Progenitor cell of endocrine pancreas (in vitro differentiated cells): Measurements from ENCODE around the gene FLRT1. TPM values are rescaled to one million over a fixed set of nuclear protein-coding genes. Genes with fewer than 3 reads are reported as not detected.

ENCODE experiments used
- DNase-seq: peaks from one replicate; pipeline ENCODE4 v3.0.0; 2021; ENCODE audit warnings: low spot score; ENCODE audit not compliant: unreplicated experiment
- H3K27ac Mint-ChIP-seq: 2 replicates; pipeline ENCODE4 v1.8.0; 2021; ENCODE audit warnings: mild to moderate bottlenecking, moderate library complexity, mixed read lengths
- H3K27me3 Mint-ChIP-seq: 2 replicates; pipeline ENCODE4 v1.8.0; 2021; ENCODE audit warnings: mixed read lengths
- H3K36me3 Mint-ChIP-seq: 2 replicates; pipeline ENCODE4 v1.8.0; 2022; ENCODE audit warnings: mixed read lengths; ENCODE audit not compliant: insufficient read depth
- H3K4me1 Mint-ChIP-seq: 2 replicates; pipeline ENCODE4 v1.8.0; 2021; ENCODE audit warnings: low read depth, mixed read lengths
- H3K4me3 Mint-ChIP-seq: 2 replicates; pipeline ENCODE4 v1.8.0; 2021; ENCODE audit warnings: low read depth, mild to moderate bottlenecking, moderate library complexity, mixed read lengths
- H3K9me3 Mint-ChIP-seq: 2 replicates; pipeline ENCODE4 v1.8.0; 2021; ENCODE audit warnings: low read depth, mixed read lengths
- CTCF ChIP-seq: fragments of 200-600 bp; sonication (generic); IDR thresholded peaks from one replicate; pipeline ENCODE4 v1.5.0; 2021; ENCODE audit warnings: antibody characterized with exemption, mild to moderate bottlenecking; ENCODE audit not compliant: unreplicated experiment
- total RNA-seq: library from RNA; stranded (reverse); gene quantifications from 2 replicates; pipeline ENCODE4 v1.2.1, GENCODE V29; 2021

Gene FLRT1
- total RNA-seq, 1 donor from 2014 or later: 0.17 TPM

DNA sequence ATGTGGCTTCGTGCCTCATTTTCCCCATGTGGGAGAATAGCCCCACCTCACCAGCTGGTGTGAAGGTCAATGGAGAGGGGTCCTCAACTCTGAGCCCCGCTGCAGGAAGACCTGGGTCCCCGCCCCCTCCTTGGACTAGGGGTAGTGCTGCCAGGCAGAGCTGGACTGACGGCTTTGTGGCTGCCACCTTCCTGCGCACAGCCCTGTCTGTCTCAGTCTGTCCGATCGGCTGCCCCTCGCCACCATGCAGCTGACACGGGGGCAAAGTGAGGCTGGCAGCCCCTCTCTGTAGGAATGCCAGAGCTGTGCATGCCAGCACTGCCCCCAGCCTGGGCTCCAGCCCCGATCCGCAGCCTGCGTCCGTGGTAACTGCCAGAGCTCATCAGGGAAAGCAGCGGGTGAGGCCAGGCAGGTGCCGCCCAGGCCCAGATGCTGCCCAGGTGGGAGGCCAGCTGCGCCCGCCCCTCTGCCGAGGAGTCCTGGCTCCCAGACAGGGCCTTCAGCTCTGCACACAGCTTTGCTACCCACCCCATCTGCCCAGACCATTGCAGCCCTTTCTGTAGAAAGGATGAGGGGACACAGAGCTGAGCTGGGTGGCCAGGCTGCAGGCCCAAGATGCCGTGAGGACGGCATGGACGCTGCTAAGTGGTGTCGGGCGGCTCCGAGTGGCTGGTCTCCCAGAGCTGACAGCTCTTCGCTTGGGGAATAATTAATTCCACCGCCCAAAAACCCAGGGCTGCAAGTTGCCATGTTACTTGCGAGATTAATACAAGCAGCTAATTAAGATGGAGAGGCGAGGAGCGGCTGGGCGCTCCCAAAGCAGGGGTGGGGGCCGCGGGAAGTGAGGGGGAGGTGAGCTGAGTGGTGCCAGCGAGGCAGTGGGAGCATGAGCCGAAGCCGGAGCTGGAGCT is 19.5 kb upstream of the FLRT1 start:
- Mint-ChIP-seq H3K27ac (no peak overlapping the region), H3K36me3 (no peaks in the 10 kb centered on the region), H3K4me1 (peaks cover 13% of the 10 kb centered on the region), H3K27me3 (peaks cover 33% of the 10 kb centered on the region), H3K9me3 (no peaks in the 10 kb centered on the region), H3K4me3 (no peak overlapping the region)
- DNase-seq: no peak
- TF ChIP-seq CTCF: no peak

DNA sequence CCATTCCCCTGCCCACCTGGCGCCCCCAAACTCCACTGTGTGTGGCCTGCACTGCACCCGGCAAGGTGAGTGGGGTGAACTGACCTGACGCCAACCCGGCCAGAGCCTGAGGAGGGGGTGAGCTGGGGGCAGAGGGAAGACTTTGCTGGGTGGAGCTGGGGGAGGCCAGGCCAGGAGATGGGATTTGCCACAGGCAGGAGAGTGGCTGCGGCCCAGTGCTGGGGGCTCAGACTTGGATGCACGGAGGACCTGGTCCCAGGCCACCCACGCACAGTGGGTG is 17.8 kb upstream of the FLRT1 start:
- Mint-ChIP-seq H3K4me1 (peaks cover 13% of the 10 kb centered on the region), H3K4me3 (no peak overlapping the region), H3K9me3 (no peaks in the 10 kb centered on the region), H3K27me3 (peaks cover 39% of the 10 kb centered on the region), H3K36me3 (no peaks in the 10 kb centered on the region), H3K27ac (no peak overlapping the region)
- no peak for DNase-seq
- TF ChIP-seq CTCF: no peak

GRCh38 chr11:64018310-64018709 is 17.4 kb upstream of the FLRT1 start:
- Mint-ChIP-seq H3K9me3 (no peaks in the 10 kb centered on the region), H3K27me3 (peaks cover 39% of the 10 kb centered on the region), H3K4me1 (peaks cover 13% of the 10 kb centered on the region), H3K36me3 (no peaks in the 10 kb centered on the region), H3K27ac (no peak overlapping the region), H3K4me3 (no peak overlapping the region)
- no peak for TF ChIP-seq CTCF
- no peak for DNase-seq

GRCh38 chr11:64019106-64020037 is 16.4 kb upstream of the FLRT1 start:
- H3K4me1 Mint-ChIP-seq: peaks cover 10% of the 10 kb centered on the region
- TF ChIP-seq CTCF: no peak
- DNase-seq: no peak
- H3K27me3 Mint-ChIP-seq: peaks cover 43% of the 10 kb centered on the region
- H3K4me3 Mint-ChIP-seq: no peak overlapping the region
- H3K27ac Mint-ChIP-seq: no peak overlapping the region
- no peaks in the 10 kb centered on the region for H3K9me3 Mint-ChIP-seq
- H3K36me3 Mint-ChIP-seq: no peaks in the 10 kb centered on the region

GRCh38 chr11:64020976-64021756 is 14.6 kb upstream of the FLRT1 start:
- no peak overlapping the region for H3K4me3 Mint-ChIP-seq
- peaks cover 7% of the 10 kb centered on the region for H3K4me1 Mint-ChIP-seq
- no peak overlapping the region for H3K27ac Mint-ChIP-seq
- H3K9me3 Mint-ChIP-seq: no peaks in the 10 kb centered on the region
- TF ChIP-seq CTCF: no peak
- DNase-seq: no peak
- peaks cover 38% of the 10 kb centered on the region for H3K27me3 Mint-ChIP-seq
- H3K36me3 Mint-ChIP-seq: no peaks in the 10 kb centered on the region
